Chondrocyte (in vitro differentiated cells): ENCODE results near the gene GATB. TPM values are rescaled to one million over a fixed set of nuclear protein-coding genes. Genes with fewer than 3 reads are reported as not detected.

Experiments
- DNase-seq: peaks from one replicate; pipeline ENCODE4 v3.0.0; 2021; ENCODE audit warnings: mixed read lengths, low spot score
- H3K27ac Mint-ChIP-seq: one replicate; pipeline ENCODE4 v1.8.0; 2021; ENCODE audit warnings: mild to moderate bottlenecking, moderate library complexity, mixed read lengths; ENCODE audit not compliant: unreplicated experiment
- H3K27me3 Mint-ChIP-seq: 2 replicates; pipeline ENCODE4 v1.8.0; 2021; ENCODE audit warnings: low read depth, mixed read lengths
- H3K36me3 Mint-ChIP-seq: 2 replicates; pipeline ENCODE4 v1.8.0; 2021; ENCODE audit warnings: low read depth, mixed read lengths
- H3K4me1 Mint-ChIP-seq: 2 replicates; pipeline ENCODE4 v1.8.0; 2021; ENCODE audit warnings: low read depth, mild to moderate bottlenecking, mixed read lengths
- H3K4me3 Mint-ChIP-seq: one replicate; pipeline ENCODE4 v1.8.0; 2021; ENCODE audit warnings: mild to moderate bottlenecking, moderate library complexity, mixed read lengths; ENCODE audit not compliant: unreplicated experiment
- H3K9me3 Mint-ChIP-seq: 2 replicates; pipeline ENCODE4 v1.8.0; 2021; ENCODE audit warnings: low read depth, mixed read lengths
- CTCF ChIP-seq: fragments of 200-600 bp; sonication (generic); IDR thresholded peaks from 2 replicates; pipeline ENCODE4 v1.5.0; 2021; ENCODE audit warnings: antibody characterized with exemption, mild to moderate bottlenecking, moderate library complexity
- total RNA-seq: library from RNA; stranded (reverse); gene quantifications from 3 replicates; pipeline ENCODE4 v1.2.1, GENCODE V29; 2021

Gene GATB
- total RNA-seq, 1 donor from 2014 or later, result 9.2 TPM

GRCh38 chr4:151715881-151716280, 44.9 kb downstream of the GATB start:
- peak overlapping the region; percentile 36 for H3K27ac Mint-ChIP-seq
- DNase-seq, result no peak
- H3K9me3 Mint-ChIP-seq, result no peaks in the 10 kb centered on the region
- H3K27me3 Mint-ChIP-seq, result no peaks in the 10 kb centered on the region
- H3K36me3 Mint-ChIP-seq, result peaks cover 7% of the 10 kb centered on the region
- no peak overlapping the region for H3K4me3 Mint-ChIP-seq
- H3K4me1 Mint-ChIP-seq, result peaks cover 8% of the 10 kb centered on the region
- TF ChIP-seq CTCF, result no peak

GRCh38 chr4:151712777-151713176, 48.0 kb downstream of the GATB start:
- no peak for DNase-seq
- Mint-ChIP-seq H3K36me3 (peaks cover 7% of the 10 kb centered on the region), H3K9me3 (no peaks in the 10 kb centered on the region), H3K27ac (no peak overlapping the region), H3K27me3 (no peaks in the 10 kb centered on the region), H3K4me3 (no peak overlapping the region), H3K4me1 (no peaks in the 10 kb centered on the region)
- TF ChIP-seq CTCF, result no peak

GRCh38 chr4:151711646-151712045, 49.2 kb downstream of the GATB start:
- DNase-seq, result no peak
- TF ChIP-seq CTCF, result no peak
- H3K4me3 Mint-ChIP-seq, result no peak overlapping the region
- H3K27ac Mint-ChIP-seq, result no peak overlapping the region
- H3K9me3 Mint-ChIP-seq, result no peaks in the 10 kb centered on the region
- no peaks in the 10 kb centered on the region for H3K27me3 Mint-ChIP-seq
- peaks cover 8% of the 10 kb centered on the region for H3K36me3 Mint-ChIP-seq
- no peaks in the 10 kb centered on the region for H3K4me1 Mint-ChIP-seq

GRCh38 chr4:151709587-151709986, 51.2 kb downstream of the GATB start:
- no peak for TF ChIP-seq CTCF

GRCh38 chr4:151709071-151709470, 51.7 kb downstream of the GATB start:
- peaks cover 12% of the 10 kb centered on the region for H3K36me3 Mint-ChIP-seq
- H3K27ac Mint-ChIP-seq, result no peak overlapping the region
- no peak for DNase-seq
- no peak for TF ChIP-seq CTCF
- no peaks in the 10 kb centered on the region for H3K4me1 Mint-ChIP-seq
- no peaks in the 10 kb centered on the region for H3K9me3 Mint-ChIP-seq
- H3K27me3 Mint-ChIP-seq, result no peaks in the 10 kb centered on the region
- no peak overlapping the region for H3K4me3 Mint-ChIP-seq

More at GRCh38 chr4:151709587-151709986, 51.2 kb downstream of the GATB start:
- Mint-ChIP-seq H3K27ac (peak overlapping the region; percentile 33), H3K9me3 (no peaks in the 10 kb centered on the region), H3K27me3 (no peaks in the 10 kb centered on the region), H3K4me1 (no peaks in the 10 kb centered on the region), H3K4me3 (no peak overlapping the region), H3K36me3 (peaks cover 12% of the 10 kb centered on the region)
- no peak for DNase-seq
